ENCODE results near the gene NUP210. TPM values are rescaled to one million over a fixed set of nuclear protein-coding genes. Genes with fewer than 3 reads are reported as not detected.

NUP210 gene
- total RNA-seq, 4 donors from 2014 or later = 3.2 to 9.1 (median 4.1) TPM

DNA sequence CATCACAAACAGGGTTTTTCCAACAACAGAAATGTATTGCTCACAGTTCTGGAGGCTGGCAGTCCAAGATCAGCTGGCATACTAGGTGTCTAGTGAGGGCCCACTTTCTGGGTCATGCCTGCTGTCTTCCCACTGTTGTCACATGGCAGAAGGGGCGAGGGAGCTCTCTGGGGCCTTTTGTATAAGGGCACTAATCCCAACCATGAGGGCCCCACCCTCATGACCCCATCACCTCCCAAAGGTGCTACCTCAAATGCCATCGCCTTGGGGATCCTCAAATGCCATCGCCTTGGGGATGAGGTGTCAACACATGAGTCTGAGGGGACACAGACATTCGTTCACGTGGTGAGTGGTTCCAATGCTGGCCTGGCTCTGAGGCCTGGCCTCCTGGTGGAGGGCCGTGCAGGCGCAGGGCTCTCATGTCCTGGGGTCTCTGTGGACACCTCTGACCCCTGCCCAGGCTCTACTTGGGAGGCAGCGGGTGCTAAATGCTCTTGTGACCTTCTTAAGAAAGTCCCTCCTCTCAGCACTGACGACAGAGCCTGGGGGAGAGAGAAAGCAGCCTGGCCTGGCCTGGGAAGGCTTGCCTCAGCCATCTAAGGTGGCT lies 16.8 kb downstream of the NUP210 start:
- ATAC-seq (ENCODE audit: low FRiP score) (no peak), DNase-seq (ENCODE audit: low spot score) (no peak)
- TF ChIP-seq CTCF (IDR thresholded peaks at IDR 0.05) = no peak

- ATAC-seq (ENCODE audit: low FRiP score) = no peak
- DNase-seq (ENCODE audit: low spot score) = no peak
- no peak for TF ChIP-seq CTCF (IDR thresholded peaks at IDR 0.05)
Measured at GRCh38 chr3:13401149-13401548, 19.0 kb downstream of the NUP210 start.

- no peak for TF ChIP-seq CTCF (IDR thresholded peaks at IDR 0.05)
- no peak for ATAC-seq (ENCODE audit: low FRiP score)
- DNase-seq (ENCODE audit: low spot score) = no peak
Measured at GRCh38 chr3:13400114-13400673, 19.9 kb downstream of the NUP210 start.

DNA sequence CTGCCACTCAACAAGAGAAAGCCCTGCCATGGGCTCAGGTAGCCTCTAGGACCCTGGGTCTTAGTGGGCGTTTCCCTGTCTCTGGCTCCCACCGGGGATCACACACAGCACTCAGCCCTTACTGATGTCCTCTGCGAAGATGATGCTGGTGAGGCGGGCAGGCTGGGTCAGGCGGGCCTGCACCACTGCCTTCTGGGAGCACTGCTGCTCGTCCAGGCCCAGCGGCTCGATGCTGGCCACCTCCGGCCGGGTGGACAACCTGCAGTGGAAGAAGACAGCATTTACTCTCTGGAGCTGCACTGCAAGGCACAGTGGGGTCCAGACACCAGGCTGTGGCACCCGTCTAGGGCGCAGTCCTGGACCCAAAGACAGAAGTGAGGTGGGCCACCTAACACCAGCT lies 20.5 kb downstream of the NUP210 start:
- no peak for TF ChIP-seq CTCF (IDR thresholded peaks at IDR 0.05)
- DNase-seq (ENCODE audit: low spot score) (no peak), ATAC-seq (ENCODE audit: low FRiP score) (no peak)

GRCh38 chr3:13397316-13397715 lies 22.8 kb downstream of the NUP210 start:
- no peak for TF ChIP-seq CTCF (IDR thresholded peaks at IDR 0.05)
- DNase-seq (ENCODE audit: low spot score) (no peak), ATAC-seq (ENCODE audit: low FRiP score) (no peak)

- ATAC-seq (ENCODE audit: low FRiP score) (no peak), DNase-seq (ENCODE audit: low spot score) (no peak)
- no peak for TF ChIP-seq CTCF (IDR thresholded peaks at IDR 0.05)
Measured at GRCh38 chr3:13394363-13394762, 25.8 kb downstream of the NUP210 start.
